Measurements from ENCODE around the gene URI1. TPM values are rescaled to one million over a fixed set of nuclear protein-coding genes. Genes with fewer than 3 reads are reported as not detected.

The URI1 gene
- total RNA-seq, 1 experiment from 2014 or later: 56.0 TPM

- Histone ChIP-seq H3K9me3 (ENCODE audit: insufficient read depth, low read depth) (no peaks in the 10 kb centered on the region; the same call in 1 of the 2 replicates), H3K27me3 (ENCODE audit: insufficient read depth, low read depth) (no peaks in the 10 kb centered on the region), H3K9me2 (ENCODE audit: insufficient read depth) (0 out of 2 replicates have a peak, but pooled peaks cover 3% of the 10 kb centered on the region), H3K4me2 (no peak overlapping the region), H2AFZ (no peak overlapping the region), H3K4me3 (no peak overlapping the region), H3K79me2 (ENCODE audit: low read depth) (peaks cover 60% of the 10 kb centered on the region), H3K36me3 (ENCODE audit: low read depth) (0 out of 2 replicates have a peak, but pooled peaks cover 7% of the 10 kb centered on the region), H3K27ac (no peak overlapping the region), H4K20me1 (ENCODE audit: insufficient read depth) (peaks cover 40% of the 10 kb centered on the region), H3F3A (ENCODE audit: insufficient read depth, low read depth) (peaks cover 8% of the 10 kb centered on the region; the same call in 1 of the 2 replicates), H3K4me1 (replicated peaks; ENCODE audit: insufficient read depth) (no peaks in the 10 kb centered on the region)
- POLR2A ChIA-PET (ENCODE audit: unreplicated experiment): no interaction called here
- BruUV-seq (replicated peaks): no TSS peak
- DNase-seq: no peak
- no peak for TF ChIP-seq EZH2 (IDR thresholded peaks at IDR 0.05; ENCODE audit: low read depth)
- TF ChIP-seq, protein P1, sequence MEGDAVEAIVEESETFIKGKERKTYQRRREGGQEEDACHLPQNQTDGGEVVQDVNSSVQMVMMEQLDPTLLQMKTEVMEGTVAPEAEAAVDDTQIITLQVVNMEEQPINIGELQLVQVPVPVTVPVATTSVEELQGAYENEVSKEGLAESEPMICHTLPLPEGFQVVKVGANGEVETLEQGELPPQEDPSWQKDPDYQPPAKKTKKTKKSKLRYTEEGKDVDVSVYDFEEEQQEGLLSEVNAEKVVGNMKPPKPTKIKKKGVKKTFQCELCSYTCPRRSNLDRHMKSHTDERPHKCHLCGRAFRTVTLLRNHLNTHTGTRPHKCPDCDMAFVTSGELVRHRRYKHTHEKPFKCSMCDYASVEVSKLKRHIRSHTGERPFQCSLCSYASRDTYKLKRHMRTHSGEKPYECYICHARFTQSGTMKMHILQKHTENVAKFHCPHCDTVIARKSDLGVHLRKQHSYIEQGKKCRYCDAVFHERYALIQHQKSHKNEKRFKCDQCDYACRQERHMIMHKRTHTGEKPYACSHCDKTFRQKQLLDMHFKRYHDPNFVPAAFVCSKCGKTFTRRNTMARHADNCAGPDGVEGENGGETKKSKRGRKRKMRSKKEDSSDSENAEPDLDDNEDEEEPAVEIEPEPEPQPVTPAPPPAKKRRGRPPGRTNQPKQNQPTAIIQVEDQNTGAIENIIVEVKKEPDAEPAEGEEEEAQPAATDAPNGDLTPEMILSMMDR (conservative IDR thresholded peaks at IDR 0.05): no peak
- CTCF ChIA-PET: no interaction called here
- intact Hi-C loops (cut with micrococcal nuclease; ENCODE audit: unreplicated experiment): no loop called here
Observed at GRCh38 chr19:30001791-30002190, 59.8 kb downstream of the URI1 start.

DNA sequence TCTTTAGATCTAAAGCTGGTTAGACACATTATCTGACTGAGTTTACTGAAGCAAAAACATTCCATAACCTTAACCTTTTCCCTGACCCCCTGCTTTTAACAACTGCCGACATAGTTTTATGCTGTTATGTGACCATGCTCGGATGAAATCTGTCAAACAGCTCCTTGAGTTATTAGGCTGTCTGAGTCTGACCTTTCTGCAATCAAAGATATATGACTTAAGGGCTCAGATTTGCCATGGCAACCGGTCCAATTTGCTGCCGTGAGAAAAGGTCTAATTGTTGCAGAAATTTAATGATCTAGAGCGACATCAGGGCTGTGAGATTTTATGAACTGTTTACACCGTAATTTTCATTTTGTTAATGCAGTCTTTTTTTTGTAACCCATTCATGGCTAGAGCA is 61.8 kb downstream of the URI1 start:
- H3K79me2 ChIP-seq (ENCODE audit: low read depth): peaks cover 41% of the 10 kb centered on the region
- intact Hi-C loops (cut with micrococcal nuclease; ENCODE audit: unreplicated experiment): no loop called here
- POLR2A ChIA-PET (ENCODE audit: unreplicated experiment): no interaction called here

GRCh38 chr19:30004403-30004802 is 62.4 kb downstream of the URI1 start:
- no peak overlapping the region for H3K27ac ChIP-seq
- H3F3A ChIP-seq (ENCODE audit: insufficient read depth, low read depth): 0 out of 2 replicates have a peak, but pooled peaks cover 10% of the 10 kb centered on the region
- peaks cover 16% of the 10 kb centered on the region; the same call in 1 of the 2 replicates for H3K36me3 ChIP-seq (ENCODE audit: low read depth)
- ChIA-PET POLR2A (ENCODE audit: unreplicated experiment) (no interaction called here), CTCF (no interaction called here)
- H3K4me1 ChIP-seq (replicated peaks; ENCODE audit: insufficient read depth): no peaks in the 10 kb centered on the region
- intact Hi-C loops (cut with micrococcal nuclease; ENCODE audit: unreplicated experiment): no loop called here
- no peak overlapping the region for H3K4me3 ChIP-seq
- DNase-seq: no peak
- peaks cover 35% of the 10 kb centered on the region for H3K79me2 ChIP-seq (ENCODE audit: low read depth)
- no peak overlapping the region for H2AFZ ChIP-seq
- no peaks in the 10 kb centered on the region for H3K27me3 ChIP-seq (ENCODE audit: insufficient read depth, low read depth)
- BruUV-seq (replicated peaks): no TSS peak
- no peak overlapping the region for H3K4me2 ChIP-seq
- H4K20me1 ChIP-seq (ENCODE audit: insufficient read depth): peaks cover 30% of the 10 kb centered on the region
- no peaks in the 10 kb centered on the region; the same call in 1 of the 2 replicates for H3K9me3 ChIP-seq (ENCODE audit: insufficient read depth, low read depth)
- TF ChIP-seq, protein P1 (conservative IDR thresholded peaks at IDR 0.05): no peak
- no peak for TF ChIP-seq EZH2 (IDR thresholded peaks at IDR 0.05; ENCODE audit: low read depth)
- H3K9me2 ChIP-seq (ENCODE audit: insufficient read depth): no peaks in the 10 kb centered on the region

More for the DNA sequence above, 61.8 kb downstream of the URI1 start:
- Histone ChIP-seq H3K9me3 (ENCODE audit: insufficient read depth, low read depth) (no peaks in the 10 kb centered on the region; the same call in 1 of the 2 replicates), H3K9me2 (ENCODE audit: insufficient read depth) (no peaks in the 10 kb centered on the region), H3K27ac (no peak overlapping the region), H2AFZ (no peak overlapping the region), H3K4me2 (no peak overlapping the region), H3K4me3 (no peak overlapping the region), H3K27me3 (ENCODE audit: insufficient read depth, low read depth) (no peaks in the 10 kb centered on the region), H4K20me1 (ENCODE audit: insufficient read depth) (peaks cover 35% of the 10 kb centered on the region), H3K4me1 (replicated peaks; ENCODE audit: insufficient read depth) (no peaks in the 10 kb centered on the region), H3K36me3 (ENCODE audit: low read depth) (peaks cover 13% of the 10 kb centered on the region; the same call in 1 of the 2 replicates), H3F3A (ENCODE audit: insufficient read depth, low read depth) (0 out of 2 replicates have a peak, but pooled peaks cover 10% of the 10 kb centered on the region)
- TF ChIP-seq EZH2 (IDR thresholded peaks at IDR 0.05; ENCODE audit: low read depth): no peak
- TF ChIP-seq, protein P1 (conservative IDR thresholded peaks at IDR 0.05): no peak
- CTCF ChIA-PET: no interaction called here
- no TSS peak for BruUV-seq (replicated peaks)
- no peak for DNase-seq

All from PC-9 (cell line).